ENCODE results near the gene NTM.

DNA sequence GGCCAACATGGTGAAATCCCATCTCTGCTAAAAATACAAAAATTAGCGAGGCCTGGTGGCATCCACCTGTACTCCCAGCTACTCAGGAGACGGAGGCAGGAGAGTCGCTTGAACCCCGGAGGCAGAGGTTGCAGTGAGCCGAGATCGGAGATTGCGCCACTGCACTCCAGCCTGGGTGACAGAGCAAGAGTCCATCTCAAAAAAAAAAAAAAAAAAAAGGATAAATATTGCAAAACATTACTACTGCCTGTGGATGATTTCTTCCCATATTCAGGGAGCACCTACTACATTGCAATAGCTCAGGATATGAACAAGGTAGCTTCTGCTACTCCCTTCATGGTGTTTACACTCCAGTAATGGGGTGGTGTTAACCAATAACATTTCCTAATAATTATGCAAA, 980.6 kb downstream of the NTM start:
- TF ChIP-seq, protein P1, sequence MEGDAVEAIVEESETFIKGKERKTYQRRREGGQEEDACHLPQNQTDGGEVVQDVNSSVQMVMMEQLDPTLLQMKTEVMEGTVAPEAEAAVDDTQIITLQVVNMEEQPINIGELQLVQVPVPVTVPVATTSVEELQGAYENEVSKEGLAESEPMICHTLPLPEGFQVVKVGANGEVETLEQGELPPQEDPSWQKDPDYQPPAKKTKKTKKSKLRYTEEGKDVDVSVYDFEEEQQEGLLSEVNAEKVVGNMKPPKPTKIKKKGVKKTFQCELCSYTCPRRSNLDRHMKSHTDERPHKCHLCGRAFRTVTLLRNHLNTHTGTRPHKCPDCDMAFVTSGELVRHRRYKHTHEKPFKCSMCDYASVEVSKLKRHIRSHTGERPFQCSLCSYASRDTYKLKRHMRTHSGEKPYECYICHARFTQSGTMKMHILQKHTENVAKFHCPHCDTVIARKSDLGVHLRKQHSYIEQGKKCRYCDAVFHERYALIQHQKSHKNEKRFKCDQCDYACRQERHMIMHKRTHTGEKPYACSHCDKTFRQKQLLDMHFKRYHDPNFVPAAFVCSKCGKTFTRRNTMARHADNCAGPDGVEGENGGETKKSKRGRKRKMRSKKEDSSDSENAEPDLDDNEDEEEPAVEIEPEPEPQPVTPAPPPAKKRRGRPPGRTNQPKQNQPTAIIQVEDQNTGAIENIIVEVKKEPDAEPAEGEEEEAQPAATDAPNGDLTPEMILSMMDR (IDR thresholded peaks at IDR 0.05; ENCODE audit: poor library complexity), result no peak
- TF ChIP-seq EZH2 (IDR thresholded peaks at IDR 0.05; ENCODE audit: borderline replicate concordance) (no peak), EZH2phosphoT487 (IDR thresholded peaks at IDR 0.05; ENCODE audit: low read depth, severe bottlenecking, unreplicated experiment) (no peak)

Data from hepatocyte (in vitro differentiated cells).